ENCODE results near the gene WNT6.

DNA sequence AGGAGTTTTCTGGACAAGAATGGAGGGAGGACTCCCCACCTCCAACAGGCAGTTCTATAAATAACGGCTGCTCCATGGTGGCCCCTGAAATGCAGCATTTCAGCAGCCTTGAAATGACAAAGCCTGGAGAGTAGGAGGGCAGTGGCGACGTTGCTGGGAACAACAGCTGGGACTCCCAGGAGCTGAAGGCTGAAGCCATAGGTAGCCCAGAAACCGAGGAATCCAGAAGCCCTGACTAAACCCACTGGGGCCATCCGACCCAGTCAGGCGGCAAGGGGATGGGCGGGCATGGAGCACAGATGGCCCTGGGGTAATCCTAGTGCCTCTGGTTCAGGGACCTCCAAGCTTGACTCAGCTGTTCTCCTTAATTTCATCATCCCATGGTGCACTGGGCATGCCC lies 37.0 kb upstream of the WNT6 start:
- TF ChIP-seq, protein P1, sequence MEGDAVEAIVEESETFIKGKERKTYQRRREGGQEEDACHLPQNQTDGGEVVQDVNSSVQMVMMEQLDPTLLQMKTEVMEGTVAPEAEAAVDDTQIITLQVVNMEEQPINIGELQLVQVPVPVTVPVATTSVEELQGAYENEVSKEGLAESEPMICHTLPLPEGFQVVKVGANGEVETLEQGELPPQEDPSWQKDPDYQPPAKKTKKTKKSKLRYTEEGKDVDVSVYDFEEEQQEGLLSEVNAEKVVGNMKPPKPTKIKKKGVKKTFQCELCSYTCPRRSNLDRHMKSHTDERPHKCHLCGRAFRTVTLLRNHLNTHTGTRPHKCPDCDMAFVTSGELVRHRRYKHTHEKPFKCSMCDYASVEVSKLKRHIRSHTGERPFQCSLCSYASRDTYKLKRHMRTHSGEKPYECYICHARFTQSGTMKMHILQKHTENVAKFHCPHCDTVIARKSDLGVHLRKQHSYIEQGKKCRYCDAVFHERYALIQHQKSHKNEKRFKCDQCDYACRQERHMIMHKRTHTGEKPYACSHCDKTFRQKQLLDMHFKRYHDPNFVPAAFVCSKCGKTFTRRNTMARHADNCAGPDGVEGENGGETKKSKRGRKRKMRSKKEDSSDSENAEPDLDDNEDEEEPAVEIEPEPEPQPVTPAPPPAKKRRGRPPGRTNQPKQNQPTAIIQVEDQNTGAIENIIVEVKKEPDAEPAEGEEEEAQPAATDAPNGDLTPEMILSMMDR (IDR thresholded peaks at IDR 0.05) = no peak
- TF ChIP-seq POLR2A (IDR thresholded peaks at IDR 0.05) (no peak), POLR2AphosphoS5 (IDR thresholded peaks at IDR 0.05) (no peak), EP300 (IDR thresholded peaks at IDR 0.05) (no peak)
